Ectodermal cell (in vitro differentiated cells): Measurements from ENCODE around the gene NTN1.

ENCODE experiments used
- H3K27ac ChIP-seq: 2 replicates; pipeline ENCODE4 v1.7.0; 2013; ENCODE audit warnings: mild to moderate bottlenecking, low read depth, low read length; ENCODE audit not compliant: insufficient read depth, poor library complexity, severe bottlenecking
- H3K27me3 ChIP-seq: 2 replicates; pipeline ENCODE4 v1.7.0; 2013; ENCODE audit warnings: mild to moderate bottlenecking, low read length; ENCODE audit not compliant: insufficient read depth, control insufficient read depth, poor library complexity, severe bottlenecking
- H3K36me3 ChIP-seq: one replicate; pipeline ENCODE4 v1.7.0; 2013; ENCODE audit warnings: low read length; ENCODE audit not compliant: control insufficient read depth, insufficient read depth
- H3K4me1 ChIP-seq: one replicate; pipeline ENCODE4 v1.7.0; 2013; ENCODE audit warnings: low read length; ENCODE audit not compliant: control insufficient read depth, insufficient read depth
- H3K4me3 ChIP-seq: 2 replicates; pipeline ENCODE4 v1.7.0; 2013; ENCODE audit warnings: low read depth, low read length, control low read depth; ENCODE audit not compliant: insufficient read depth
- H3K9me3 ChIP-seq: 2 replicates; pipeline ENCODE4 v1.7.0; 2013; ENCODE audit warnings: mild to moderate bottlenecking, low read length, moderate library complexity; ENCODE audit not compliant: control insufficient read depth
- WGBS, 2 experiments: methylation state at CpG; one replicate each; pipeline ENCODE4 v1.1.7; 2013; ENCODE audit warnings: missing lambda C conversion rate in 2 of 2; 5-methylcytosine and 5-hydroxymethylcytosine counted together

NTN1 gene

DNA sequence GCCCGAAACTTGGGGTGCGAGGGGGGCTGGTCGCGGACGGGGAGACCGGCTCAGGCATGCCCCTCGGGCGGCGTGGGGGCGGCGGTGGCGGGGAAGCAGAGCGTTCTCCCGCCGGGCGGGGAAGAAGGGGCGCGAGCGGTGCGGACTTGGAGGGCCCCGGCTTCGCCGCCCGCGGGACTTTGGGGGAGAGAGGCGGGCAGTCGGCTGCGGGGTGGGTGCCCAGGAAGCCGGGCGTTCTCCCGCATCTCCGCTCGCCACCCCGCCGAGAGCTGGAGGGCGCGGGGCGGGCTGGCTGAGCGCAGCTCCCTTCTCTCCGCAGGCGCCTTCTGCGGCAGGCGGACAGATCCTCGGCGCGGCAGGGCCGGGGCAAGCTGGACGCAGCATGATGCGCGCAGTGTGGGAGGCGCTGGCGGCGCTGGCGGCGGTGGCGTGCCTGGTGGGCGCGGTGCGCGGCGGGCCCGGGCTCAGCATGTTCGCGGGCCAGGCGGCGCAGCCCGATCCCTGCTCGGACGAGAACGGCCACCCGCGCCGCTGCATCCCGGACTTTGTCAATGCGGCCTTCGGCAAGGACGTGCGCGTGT is 772 bp downstream of the NTN1 start:
- WGBS, 2 experiments = 1% methylated on average over 79 of the region's 79 CpGs
- no peaks in the 10 kb centered on the region for H3K36me3 ChIP-seq
- peaks cover 26% of the 10 kb centered on the region for H3K4me1 ChIP-seq
- peak overlapping the region; percentile 54 for H3K4me3 ChIP-seq
- peaks cover 97% of the 10 kb centered on the region for H3K27me3 ChIP-seq
- no peak overlapping the region for H3K27ac ChIP-seq
- H3K9me3 ChIP-seq = no peaks in the 10 kb centered on the region

DNA sequence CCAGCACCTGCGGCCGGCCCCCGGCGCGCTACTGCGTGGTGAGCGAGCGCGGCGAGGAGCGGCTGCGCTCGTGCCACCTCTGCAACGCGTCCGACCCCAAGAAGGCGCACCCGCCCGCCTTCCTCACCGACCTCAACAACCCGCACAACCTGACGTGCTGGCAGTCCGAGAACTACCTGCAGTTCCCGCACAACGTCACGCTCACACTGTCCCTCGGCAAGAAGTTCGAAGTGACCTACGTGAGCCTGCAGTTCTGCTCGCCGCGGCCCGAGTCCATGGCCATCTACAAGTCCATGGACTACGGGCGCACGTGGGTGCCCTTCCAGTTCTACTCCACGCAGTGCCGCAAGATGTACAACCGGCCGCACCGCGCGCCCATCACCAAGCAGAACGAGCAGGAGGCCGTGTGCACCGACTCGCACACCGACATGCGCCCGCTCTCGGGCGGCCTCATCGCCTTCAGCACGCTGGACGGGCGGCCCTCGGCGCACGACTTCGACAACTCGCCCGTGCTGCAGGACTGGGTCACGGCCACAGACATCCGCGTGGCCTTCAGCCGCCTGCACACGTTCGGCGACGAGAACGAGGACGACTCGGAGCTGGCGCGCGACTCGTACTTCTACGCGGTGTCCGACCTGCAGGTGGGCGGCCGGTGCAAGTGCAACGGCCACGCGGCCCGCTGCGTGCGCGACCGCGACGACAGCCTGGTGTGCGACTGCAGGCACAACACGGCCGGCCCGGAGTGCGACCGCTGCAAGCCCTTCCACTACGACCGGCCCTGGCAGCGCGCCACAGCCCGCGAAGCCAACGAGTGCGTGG is 1.5 kb downstream of the NTN1 start:
- Histone ChIP-seq H3K27me3 (peaks cover 90% of the 10 kb centered on the region), H3K27ac (no peak overlapping the region), H3K9me3 (no peaks in the 10 kb centered on the region), H3K4me1 (peaks cover 24% of the 10 kb centered on the region), H3K4me3 (peak overlapping the region; percentile 54), H3K36me3 (no peaks in the 10 kb centered on the region)
- WGBS, 2 experiments = 4% methylated on average over 106 of the region's 106 CpGs

DNA sequence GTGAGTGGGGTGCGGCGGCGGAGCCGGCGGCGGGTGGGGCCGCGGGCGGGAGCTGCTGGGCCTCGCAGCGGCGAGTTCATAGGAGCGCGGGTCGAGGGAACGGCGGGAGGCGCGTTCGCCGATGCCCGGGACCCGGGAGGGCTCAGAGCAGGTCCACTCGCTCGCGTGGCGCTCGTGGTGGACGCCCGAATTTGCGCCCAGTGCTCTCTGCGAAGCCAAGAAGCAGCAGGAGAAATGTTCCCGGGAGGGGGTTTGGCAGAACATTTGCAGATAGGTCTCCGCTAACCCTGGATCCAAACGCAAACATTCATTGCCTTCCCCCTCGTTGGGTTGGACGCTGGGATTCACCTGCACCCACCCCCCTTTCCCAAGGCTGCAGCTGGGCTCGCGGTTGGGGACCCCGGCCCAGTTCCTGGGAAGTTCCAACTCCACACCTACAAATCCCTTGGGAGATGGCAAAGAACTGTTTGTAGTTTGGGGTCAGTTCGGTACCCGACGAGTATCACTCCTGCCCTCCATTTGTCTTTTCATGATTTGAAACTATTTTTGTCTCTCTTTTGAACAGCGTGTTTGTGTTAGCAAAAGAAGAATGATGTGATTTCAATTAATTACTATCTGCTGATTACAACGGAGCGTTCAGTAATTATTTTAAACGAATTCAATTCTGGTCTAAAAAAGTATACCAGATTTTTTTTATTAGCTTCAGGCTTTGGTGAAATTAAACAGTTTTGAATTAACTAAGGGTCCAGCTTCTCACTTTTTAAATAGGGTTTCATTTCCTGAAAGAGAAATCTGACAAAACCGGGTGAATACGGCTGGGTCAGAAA is 2.3 kb downstream of the NTN1 start:
- H3K27ac ChIP-seq = no peak overlapping the region
- peaks cover 82% of the 10 kb centered on the region for H3K27me3 ChIP-seq
- H3K4me1 ChIP-seq = peaks cover 26% of the 10 kb centered on the region
- H3K4me3 ChIP-seq = peak overlapping the region; percentile 54
- no peaks in the 10 kb centered on the region for H3K36me3 ChIP-seq
- 2 to 4% methylated on average over 46 to 49 of the region's 49 CpGs for WGBS, 2 experiments
- H3K9me3 ChIP-seq = no peaks in the 10 kb centered on the region

DNA sequence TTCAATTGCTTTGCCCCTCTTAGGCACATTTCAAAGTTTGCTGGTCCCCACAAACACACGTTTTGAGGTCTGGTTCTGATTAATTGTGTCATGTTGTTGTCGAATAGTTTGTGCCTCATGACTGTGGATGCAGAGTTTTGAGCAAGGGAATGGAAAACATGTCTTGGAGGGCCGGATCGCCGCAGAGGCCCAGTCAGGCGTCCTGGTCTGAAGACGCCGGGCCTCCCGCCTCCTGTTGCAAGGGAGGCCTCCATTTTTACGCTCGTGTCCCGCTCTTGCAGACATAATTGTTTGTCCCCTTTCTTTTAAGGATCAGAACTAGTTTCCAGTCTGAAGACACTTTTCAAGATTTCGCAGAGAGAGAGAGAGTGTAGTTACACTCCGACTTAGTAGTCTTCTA is 3.2 kb downstream of the NTN1 start:
- H3K27ac ChIP-seq = no peak overlapping the region
- H3K4me3 ChIP-seq = no peak overlapping the region
- no peaks in the 10 kb centered on the region for H3K36me3 ChIP-seq
- H3K27me3 ChIP-seq = peaks cover 74% of the 10 kb centered on the region
- H3K4me1 ChIP-seq = peaks cover 34% of the 10 kb centered on the region
- 1% methylated on average over 14 of the region's 14 CpGs for WGBS, 2 experiments
- H3K9me3 ChIP-seq = no peaks in the 10 kb centered on the region

DNA sequence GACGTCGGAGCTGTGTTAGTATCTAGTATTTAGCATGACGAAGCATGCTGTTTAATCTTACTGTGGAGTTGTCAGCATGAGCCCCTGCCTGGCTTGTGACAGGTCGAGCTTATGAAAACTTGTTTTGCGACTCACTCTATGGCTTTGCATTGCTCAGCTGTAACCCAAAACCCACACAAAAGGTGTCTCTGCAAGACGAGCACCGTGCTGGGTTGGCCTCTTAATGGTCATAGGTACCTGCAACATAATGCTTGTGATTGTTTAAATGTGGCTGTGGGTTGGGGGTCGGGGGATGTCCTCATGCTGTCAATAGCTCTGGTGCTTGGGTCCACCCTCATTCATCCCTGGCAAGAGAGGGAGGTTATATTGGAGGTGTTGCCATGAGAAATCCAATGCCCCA is 5.4 kb downstream of the NTN1 start:
- Histone ChIP-seq H3K4me1 (peaks cover 31% of the 10 kb centered on the region), H3K9me3 (no peaks in the 10 kb centered on the region), H3K36me3 (no peaks in the 10 kb centered on the region), H3K27ac (no peak overlapping the region), H3K4me3 (no peak overlapping the region), H3K27me3 (peaks cover 51% of the 10 kb centered on the region)
- 71 to 75% methylated on average over 8 of the region's 8 CpGs for WGBS, 2 experiments

DNA sequence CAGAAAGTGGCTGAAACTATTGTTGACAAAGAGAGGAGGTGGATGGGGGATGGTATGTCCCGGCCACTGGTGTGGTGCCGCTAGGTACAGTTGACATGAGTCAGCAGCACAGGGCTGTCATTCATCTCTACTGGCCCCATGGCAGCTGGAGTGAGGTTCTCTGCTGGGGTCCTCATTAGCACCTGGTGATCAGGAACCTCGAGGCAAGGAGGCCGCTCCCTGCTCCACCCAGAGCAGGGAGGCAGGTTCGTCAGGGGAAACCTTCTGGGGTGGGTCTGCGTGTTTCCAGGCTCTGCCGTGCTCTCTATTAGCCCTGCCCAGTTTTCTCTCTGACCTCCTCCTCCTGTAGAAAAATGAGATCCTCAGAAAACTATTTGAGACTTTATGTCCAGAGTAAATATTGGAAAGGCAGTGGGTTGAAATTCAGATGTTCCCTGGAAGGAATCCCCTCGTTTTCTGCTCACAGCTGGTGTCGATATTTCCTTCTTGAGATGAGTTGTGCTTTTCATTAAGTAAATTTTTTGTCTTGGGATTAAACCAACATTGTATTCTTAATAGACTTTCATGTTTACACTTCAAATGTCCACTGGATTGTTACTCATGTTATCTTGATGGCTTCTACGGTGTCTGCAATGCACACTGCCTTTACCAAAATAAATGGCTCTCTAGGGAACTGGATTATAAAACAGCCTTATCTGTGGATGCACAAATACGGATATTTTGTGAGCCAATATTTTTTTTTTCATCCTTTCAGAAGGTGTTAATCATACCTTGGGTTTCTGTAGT is 7.1 kb downstream of the NTN1 start:
- no peak overlapping the region for H3K27ac ChIP-seq
- H3K9me3 ChIP-seq = no peaks in the 10 kb centered on the region
- WGBS, 2 experiments = 81 to 84% methylated on average over 11 of the region's 11 CpGs
- no peaks in the 10 kb centered on the region for H3K36me3 ChIP-seq
- peaks cover 35% of the 10 kb centered on the region for H3K27me3 ChIP-seq
- no peak overlapping the region for H3K4me3 ChIP-seq
- H3K4me1 ChIP-seq = peaks cover 22% of the 10 kb centered on the region

DNA sequence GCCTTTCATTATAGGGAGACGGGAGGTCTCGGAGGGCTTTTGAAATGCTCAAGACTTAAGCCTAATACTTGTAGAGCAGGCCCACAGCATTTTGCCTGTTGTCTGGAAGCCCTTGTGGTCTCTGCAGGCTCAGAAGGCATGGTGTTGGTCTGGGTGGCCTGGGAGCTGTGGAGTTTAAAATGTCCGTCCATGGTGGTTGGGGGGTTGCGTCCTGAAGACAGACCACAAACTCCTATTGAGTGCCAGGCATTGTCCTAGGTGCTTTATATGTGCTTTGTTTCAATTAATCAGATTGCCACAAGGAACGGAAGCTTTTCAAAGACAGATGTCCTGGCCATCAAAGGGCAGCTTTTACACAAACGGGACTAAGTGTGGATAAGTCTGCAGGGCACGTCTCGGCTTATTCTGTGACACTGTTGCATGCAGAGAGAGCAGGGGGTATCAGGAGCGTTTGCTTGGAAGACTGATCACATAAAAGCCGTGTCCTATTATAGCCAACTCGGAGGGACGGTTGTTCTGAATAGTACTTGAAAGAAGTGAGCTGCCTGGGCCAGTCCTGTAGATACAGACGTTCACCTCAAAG is 7.8 kb downstream of the NTN1 start:
- Histone ChIP-seq H3K27me3 (peaks cover 28% of the 10 kb centered on the region), H3K27ac (no peak overlapping the region), H3K9me3 (no peaks in the 10 kb centered on the region), H3K4me3 (no peak overlapping the region), H3K36me3 (no peaks in the 10 kb centered on the region), H3K4me1 (peaks cover 20% of the 10 kb centered on the region)
- 52 to 60% methylated on average over 13 of the region's 13 CpGs for WGBS, 2 experiments

DNA sequence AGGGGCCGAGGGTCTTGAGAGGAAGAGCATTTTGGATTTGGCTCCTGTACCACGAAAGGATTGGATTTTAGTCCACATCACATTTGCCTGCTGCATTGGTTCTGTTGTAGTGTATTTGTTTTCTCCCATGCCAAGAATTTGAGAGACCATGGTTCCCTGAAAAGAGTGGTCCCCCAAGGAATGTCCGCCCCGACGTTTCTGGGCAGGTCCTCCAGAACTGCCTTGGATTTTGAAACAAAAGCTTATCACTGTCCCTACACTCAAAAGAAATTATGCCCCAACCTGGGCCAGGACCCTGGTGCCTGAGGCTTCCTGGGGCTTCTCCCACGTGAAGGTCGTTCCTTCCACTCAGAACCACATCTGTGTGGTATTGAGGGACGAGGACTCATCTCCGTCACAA is 10.8 kb downstream of the NTN1 start:
- H3K27ac ChIP-seq = no peak overlapping the region
- 93 to 96% methylated on average over 9 of the region's 9 CpGs for WGBS, 2 experiments
- no peak overlapping the region for H3K4me3 ChIP-seq
- H3K27me3 ChIP-seq = no peaks in the 10 kb centered on the region
- H3K36me3 ChIP-seq = no peaks in the 10 kb centered on the region
- H3K9me3 ChIP-seq = no peaks in the 10 kb centered on the region
- H3K4me1 ChIP-seq = peaks cover 10% of the 10 kb centered on the region

DNA sequence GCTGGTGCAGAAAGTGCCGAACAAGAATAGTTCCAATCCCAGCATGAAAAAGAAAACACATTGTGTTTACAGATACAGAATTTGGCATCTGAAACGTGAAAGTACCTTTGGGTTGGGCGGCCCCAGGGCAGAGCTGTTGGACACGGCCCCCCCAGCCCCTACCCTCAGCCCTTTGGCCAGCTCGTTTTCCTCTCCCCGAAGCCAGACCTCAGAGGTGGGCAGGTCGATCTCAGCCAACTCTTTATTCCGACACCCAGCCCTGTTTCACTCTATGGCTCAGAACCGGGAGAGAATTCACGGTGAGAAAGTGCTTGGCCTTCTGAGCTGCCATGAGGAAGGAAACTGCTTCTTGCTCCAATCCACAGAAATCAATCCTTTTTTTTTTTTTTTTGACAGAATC is 11.3 kb downstream of the NTN1 start:
- Histone ChIP-seq H3K27ac (no peak overlapping the region), H3K27me3 (no peaks in the 10 kb centered on the region), H3K9me3 (no peaks in the 10 kb centered on the region), H3K36me3 (no peaks in the 10 kb centered on the region), H3K4me3 (no peak overlapping the region), H3K4me1 (peaks cover 10% of the 10 kb centered on the region)
- 86 to 88% methylated on average over 10 of the region's 10 CpGs for WGBS, 2 experiments
